Activated naive CD4-positive, alpha-beta T cell treated with anti-CD3 and anti-CD28 coated beads for 36 hours (primary cell): ENCODE results near the gene PLIN1. TPM values are rescaled to one million over a fixed set of nuclear protein-coding genes. Genes with fewer than 3 reads are reported as not detected.

Experiments used
- CTCF ChIA-PET: fragments of 350-600 bp; sonication (Branson Sonifier 250); formaldehyde crosslinking; loops from one replicate; lab custom pipeline; 2021; ENCODE audit warnings: antibody characterized with exemption; lab: Charles Lee
- DNase-seq: peaks from one replicate; pipeline ENCODE4 v3.0.0-alpha.2; 2020
- H3K27ac Mint-ChIP-seq: one replicate; pipeline ENCODE4 v1.8.0; 2021; ENCODE audit warnings: mild to moderate bottlenecking, mixed read lengths
- H3K27me3 Mint-ChIP-seq: one replicate; pipeline ENCODE4 v1.8.0; 2021; ENCODE audit warnings: low read depth, mixed read lengths
- H3K36me3 Mint-ChIP-seq: one replicate; pipeline ENCODE4 v1.8.0; 2021; ENCODE audit warnings: low read depth, mixed read lengths
- H3K4me1 Mint-ChIP-seq: one replicate; pipeline ENCODE4 v1.8.0; 2021; ENCODE audit warnings: low read depth, mixed read lengths
- H3K4me3 Mint-ChIP-seq: one replicate; pipeline ENCODE4 v1.8.0; 2021; ENCODE audit warnings: mild to moderate bottlenecking, moderate library complexity, mixed read lengths
- H3K9me3 Mint-ChIP-seq: one replicate; pipeline ENCODE4 v1.8.0; 2021; ENCODE audit warnings: mixed read lengths
- intact Hi-C: fragments of 100-400 bp; cut with micrococcal nuclease; formaldehyde crosslinking; loops from one replicate; pipeline ENCODE4 v1.15.1; 2023
- total RNA-seq, 2 experiments: library from RNA; stranded (reverse); gene quantifications; one replicate each; pipeline ENCODE4 v1.2.3, GENCODE V29; 2021

The PLIN1 gene
- total RNA-seq, 2 experiments from 2014 or later = 0.17 to 0.30 TPM

- no peaks in the 10 kb centered on the region for H3K36me3 Mint-ChIP-seq
- no peaks in the 10 kb centered on the region for H3K27me3 Mint-ChIP-seq
- CTCF ChIA-PET = interaction anchor here (0.8 to 2.8 kb wide), 6 partner anchors 11 to 74 kb away, joined by 3 to 14 read pairs (median 3); no protein-coding TSS in a partner anchor
- no peak overlapping the region for H3K4me3 Mint-ChIP-seq
- DNase-seq = no peak
- no peaks in the 10 kb centered on the region for H3K9me3 Mint-ChIP-seq
- H3K27ac Mint-ChIP-seq = no peak overlapping the region
- H3K4me1 Mint-ChIP-seq = no peaks in the 10 kb centered on the region
- intact Hi-C loops = no loop called here
Measured at GRCh38 chr15:89646416-89647141, 32.6 kb downstream of the PLIN1 start.

GRCh38 chr15:89645680-89646079 lies 33.5 kb downstream of the PLIN1 start:
- H3K4me1 Mint-ChIP-seq = no peaks in the 10 kb centered on the region
- H3K9me3 Mint-ChIP-seq = no peaks in the 10 kb centered on the region
- DNase-seq = no peak
- H3K27ac Mint-ChIP-seq = no peak overlapping the region
- H3K27me3 Mint-ChIP-seq = no peaks in the 10 kb centered on the region
- intact Hi-C loops = no loop called here
- CTCF ChIA-PET = interaction anchor here (0.6 to 2.8 kb wide), 5 partner anchors 11 to 94 kb away, joined by 3 to 14 read pairs (median 3); no protein-coding TSS in a partner anchor
- no peak overlapping the region for H3K4me3 Mint-ChIP-seq
- no peaks in the 10 kb centered on the region for H3K36me3 Mint-ChIP-seq

- Mint-ChIP-seq H3K36me3 (no peaks in the 10 kb centered on the region), H3K27ac (no peak overlapping the region), H3K4me1 (no peaks in the 10 kb centered on the region), H3K9me3 (no peaks in the 10 kb centered on the region), H3K4me3 (no peak overlapping the region), H3K27me3 (no peaks in the 10 kb centered on the region)
- intact Hi-C loops = no loop called here
- no peak for DNase-seq
- CTCF ChIA-PET = no interaction called here
Measured at GRCh38 chr15:89642106-89642505, 37.1 kb downstream of the PLIN1 start.

GRCh38 chr15:89641053-89641452 lies 38.1 kb downstream of the PLIN1 start:
- no peaks in the 10 kb centered on the region for H3K36me3 Mint-ChIP-seq
- no peaks in the 10 kb centered on the region for H3K9me3 Mint-ChIP-seq
- no peak overlapping the region for H3K27ac Mint-ChIP-seq
- H3K4me3 Mint-ChIP-seq = no peak overlapping the region
- DNase-seq = no peak
- no peaks in the 10 kb centered on the region for H3K4me1 Mint-ChIP-seq
- intact Hi-C loops = no loop called here
- no peaks in the 10 kb centered on the region for H3K27me3 Mint-ChIP-seq
- CTCF ChIA-PET = no interaction called here

- no peaks in the 10 kb centered on the region for H3K27me3 Mint-ChIP-seq
- CTCF ChIA-PET = no interaction called here
- DNase-seq = no peak
- no peak overlapping the region for H3K4me3 Mint-ChIP-seq
- H3K4me1 Mint-ChIP-seq = no peaks in the 10 kb centered on the region
- no peak overlapping the region for H3K27ac Mint-ChIP-seq
- intact Hi-C loops = no loop called here
- peaks cover 2% of the 10 kb centered on the region for H3K9me3 Mint-ChIP-seq
- H3K36me3 Mint-ChIP-seq = no peaks in the 10 kb centered on the region
Measured at GRCh38 chr15:89640245-89640644, 38.9 kb downstream of the PLIN1 start.

- DNase-seq = no peak
- H3K9me3 Mint-ChIP-seq = peaks cover 2% of the 10 kb centered on the region
- H3K27me3 Mint-ChIP-seq = no peaks in the 10 kb centered on the region
- no peak overlapping the region for H3K27ac Mint-ChIP-seq
- H3K4me1 Mint-ChIP-seq = no peaks in the 10 kb centered on the region
- H3K36me3 Mint-ChIP-seq = peaks cover 12% of the 10 kb centered on the region
- intact Hi-C loops = no loop called here
- no peak overlapping the region for H3K4me3 Mint-ChIP-seq
- CTCF ChIA-PET = no interaction called here
Measured at GRCh38 chr15:89633585-89633984, 45.6 kb downstream of the PLIN1 start.

- Mint-ChIP-seq H3K27me3 (no peaks in the 10 kb centered on the region), H3K36me3 (peaks cover 17% of the 10 kb centered on the region), H3K4me3 (no peak overlapping the region), H3K9me3 (peaks cover 2% of the 10 kb centered on the region), H3K27ac (no peak overlapping the region), H3K4me1 (no peaks in the 10 kb centered on the region)
- CTCF ChIA-PET = no interaction called here
- intact Hi-C loops = no loop called here
- no peak for DNase-seq
Measured at GRCh38 chr15:89632563-89633430, 46.4 kb downstream of the PLIN1 start.

GRCh38 chr15:89631902-89632264 lies 47.3 kb downstream of the PLIN1 start:
- H3K27ac Mint-ChIP-seq = no peak overlapping the region
- DNase-seq = no peak
- H3K36me3 Mint-ChIP-seq = peaks cover 19% of the 10 kb centered on the region
- peaks cover 2% of the 10 kb centered on the region for H3K9me3 Mint-ChIP-seq
- no peak overlapping the region for H3K4me3 Mint-ChIP-seq
- CTCF ChIA-PET = no interaction called here
- no peaks in the 10 kb centered on the region for H3K4me1 Mint-ChIP-seq
- no peaks in the 10 kb centered on the region for H3K27me3 Mint-ChIP-seq
- intact Hi-C loops = no loop called here

GRCh38 chr15:89630974-89631901 lies 47.9 kb downstream of the PLIN1 start:
- CTCF ChIA-PET = no interaction called here
- H3K27me3 Mint-ChIP-seq = no peaks in the 10 kb centered on the region
- H3K27ac Mint-ChIP-seq = no peak overlapping the region
- no peak overlapping the region for H3K4me3 Mint-ChIP-seq
- intact Hi-C loops = no loop called here
- peaks cover 2% of the 10 kb centered on the region for H3K9me3 Mint-ChIP-seq
- H3K36me3 Mint-ChIP-seq = peaks cover 22% of the 10 kb centered on the region
- H3K4me1 Mint-ChIP-seq = no peaks in the 10 kb centered on the region
- DNase-seq = no peak

GRCh38 chr15:89630260-89630659 lies 48.9 kb downstream of the PLIN1 start:
- no peaks in the 10 kb centered on the region for H3K27me3 Mint-ChIP-seq
- H3K4me1 Mint-ChIP-seq = no peaks in the 10 kb centered on the region
- no peak for DNase-seq
- H3K4me3 Mint-ChIP-seq = no peak overlapping the region
- H3K36me3 Mint-ChIP-seq = peaks cover 31% of the 10 kb centered on the region
- no peak overlapping the region for H3K27ac Mint-ChIP-seq
- CTCF ChIA-PET = no interaction called here
- intact Hi-C loops = no loop called here
- no peaks in the 10 kb centered on the region for H3K9me3 Mint-ChIP-seq

GRCh38 chr15:89629829-89630228 lies 49.3 kb downstream of the PLIN1 start:
- H3K27ac Mint-ChIP-seq = no peak overlapping the region
- CTCF ChIA-PET = no interaction called here
- no peaks in the 10 kb centered on the region for H3K9me3 Mint-ChIP-seq
- H3K27me3 Mint-ChIP-seq = no peaks in the 10 kb centered on the region
- no peak for DNase-seq
- H3K4me1 Mint-ChIP-seq = no peaks in the 10 kb centered on the region
- peaks cover 35% of the 10 kb centered on the region for H3K36me3 Mint-ChIP-seq
- intact Hi-C loops = no loop called here
- no peak overlapping the region for H3K4me3 Mint-ChIP-seq
